ENCODE data around the gene ANKIB1.

ANKIB1 gene

DNA sequence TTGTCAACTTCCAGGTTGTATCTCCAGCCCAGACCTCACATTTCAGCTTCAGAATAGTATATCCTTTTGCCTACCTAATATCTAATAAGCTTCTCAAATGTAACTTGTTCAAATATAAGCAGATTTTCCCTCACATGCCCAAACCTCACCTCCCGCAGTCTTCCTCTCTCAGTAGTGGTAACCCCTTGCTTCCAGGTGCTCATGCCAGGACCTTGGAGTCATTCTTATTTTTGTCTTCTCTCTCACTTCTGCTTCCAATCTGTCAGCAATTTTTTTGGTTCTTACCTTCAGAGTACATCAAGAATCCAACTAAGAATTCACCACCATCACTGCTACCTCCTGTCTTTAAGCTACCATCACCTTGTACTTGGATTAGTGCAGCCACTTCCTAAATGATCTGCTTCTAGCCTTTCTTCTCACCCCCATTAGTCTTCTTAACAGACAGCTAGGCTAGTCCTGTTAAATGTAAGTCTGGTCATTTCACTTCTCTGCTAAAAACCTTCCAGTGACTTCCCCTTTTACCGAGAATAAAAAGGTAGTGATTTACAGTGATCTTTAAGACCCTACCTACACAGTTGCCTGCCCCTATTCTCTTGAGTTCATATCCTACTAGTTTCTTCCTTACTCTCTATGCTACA is 14.0 kb downstream of the ANKIB1 start:
- DNase-seq, result no peak
- in situ Hi-C loops (cut with HindIII; ENCODE audit: low pct_ligation_motif_present, low pct_unique_long_range_greater_than_20kb, low sequenced_read_pairs), result no loop called here

DNA sequence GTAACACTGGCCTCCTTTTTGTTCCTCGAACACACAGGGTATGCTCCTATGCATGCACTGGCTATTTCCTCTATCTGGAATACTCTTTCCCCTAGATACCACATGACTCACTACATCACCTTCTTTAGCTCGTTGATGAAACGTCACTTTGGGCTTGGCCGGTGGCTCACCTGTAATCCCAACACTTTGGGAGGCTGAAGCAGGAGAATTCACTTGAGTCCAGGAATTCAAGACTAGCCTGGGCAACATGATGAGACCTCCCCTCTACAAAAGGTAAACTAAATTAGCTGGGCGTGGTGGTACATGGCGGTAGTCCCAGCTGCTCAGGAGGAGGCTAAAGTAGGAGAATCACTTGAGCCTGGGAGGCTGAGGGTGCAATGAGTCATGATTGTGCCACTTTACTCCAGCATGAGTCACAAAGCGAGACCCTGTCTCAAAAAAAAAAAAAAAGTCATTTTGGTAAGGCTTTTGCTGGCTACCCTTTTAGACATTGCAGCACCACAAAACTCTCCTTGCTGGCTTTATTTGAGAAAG is 14.5 kb downstream of the ANKIB1 start:
- in situ Hi-C loops (cut with HindIII; ENCODE audit: low pct_ligation_motif_present, low pct_unique_long_range_greater_than_20kb, low sequenced_read_pairs), result no loop called here
- no peak for DNase-seq

DNA sequence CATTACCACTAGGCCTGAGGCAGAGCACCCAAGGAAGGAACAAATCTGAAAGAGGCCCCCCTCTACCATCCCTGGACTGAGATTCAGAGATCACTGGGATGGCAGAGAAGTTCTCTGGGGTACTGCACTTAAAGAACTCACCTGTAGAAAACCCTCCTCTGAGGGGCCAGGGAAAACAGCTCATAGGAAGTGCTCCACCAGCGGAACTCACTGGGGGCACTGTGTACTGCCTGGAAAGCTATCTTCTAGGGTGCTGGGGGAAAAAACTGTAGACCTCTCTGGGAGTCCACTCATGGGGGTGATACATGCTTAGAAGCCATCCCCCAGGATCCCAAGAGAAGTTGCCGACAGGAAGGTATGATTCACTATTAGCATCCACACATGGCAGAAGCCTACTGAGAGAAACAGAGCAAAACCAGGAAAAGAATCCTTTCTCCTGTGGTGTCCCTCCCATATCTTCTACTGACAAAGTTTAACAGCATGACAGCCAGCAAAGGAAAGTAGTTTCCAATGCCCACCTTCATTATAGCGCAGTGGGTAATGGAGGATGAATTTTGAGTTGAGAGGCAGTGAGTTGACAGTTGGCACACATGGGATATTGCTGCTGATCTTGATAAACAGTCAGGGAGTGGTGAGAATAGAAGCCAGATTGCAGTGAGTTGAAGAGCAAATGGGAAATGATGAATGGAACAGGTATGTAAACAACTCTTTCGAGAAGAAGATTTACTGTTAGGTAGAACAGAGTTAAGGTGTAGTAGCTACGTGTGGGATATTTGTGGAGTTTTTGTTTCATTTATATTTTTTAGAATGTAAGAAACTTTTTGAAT is 20.9 kb downstream of the ANKIB1 start:
- DNase-seq, result no peak
- in situ Hi-C loops (cut with HindIII; ENCODE audit: low pct_ligation_motif_present, low pct_unique_long_range_greater_than_20kb, low sequenced_read_pairs), result no loop called here

DNA sequence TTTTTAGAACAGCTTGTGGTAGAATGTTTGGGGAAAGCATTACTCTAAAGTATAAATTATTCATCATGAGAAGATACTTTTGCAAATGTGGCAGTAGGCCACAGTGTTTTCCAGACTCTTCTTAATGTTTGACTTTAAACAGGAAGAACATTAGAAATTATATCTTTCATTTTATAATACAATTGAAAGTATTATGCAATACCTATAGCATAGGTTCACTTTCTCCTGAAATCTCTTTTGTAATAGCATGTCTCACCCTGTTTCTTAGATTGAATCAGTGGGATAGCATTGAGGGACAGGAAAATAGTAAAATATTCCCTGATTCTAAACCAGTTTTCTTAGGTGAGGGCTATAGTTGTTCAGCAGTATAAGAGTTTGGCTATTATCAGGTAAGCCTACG is 23.1 kb downstream of the ANKIB1 start:
- in situ Hi-C loops (cut with HindIII; ENCODE audit: low pct_ligation_motif_present, low pct_unique_long_range_greater_than_20kb, low sequenced_read_pairs), result no loop called here
- no peak for DNase-seq

DNA sequence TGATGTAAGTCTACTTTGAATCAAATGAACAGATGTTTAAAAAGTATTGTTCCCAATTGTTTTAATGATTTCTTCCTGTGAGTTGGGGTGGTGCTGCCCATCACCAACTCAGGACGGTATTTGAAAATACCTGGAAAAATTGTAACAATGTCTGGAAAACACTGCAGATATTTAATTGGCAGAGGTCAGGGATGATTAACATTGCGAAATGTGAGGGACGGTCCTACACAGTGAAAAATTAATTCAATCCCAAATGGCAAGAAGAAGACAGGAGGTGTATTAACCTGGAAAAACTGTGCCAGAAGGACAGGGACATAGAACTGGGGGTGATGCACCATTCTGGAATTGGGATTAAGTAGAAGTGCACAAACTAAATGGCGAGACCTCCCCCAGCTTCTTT is 29.6 kb downstream of the ANKIB1 start:
- no peak for DNase-seq
- in situ Hi-C loops (cut with HindIII; ENCODE audit: low pct_ligation_motif_present, low pct_unique_long_range_greater_than_20kb, low sequenced_read_pairs), result no loop called here

DNA sequence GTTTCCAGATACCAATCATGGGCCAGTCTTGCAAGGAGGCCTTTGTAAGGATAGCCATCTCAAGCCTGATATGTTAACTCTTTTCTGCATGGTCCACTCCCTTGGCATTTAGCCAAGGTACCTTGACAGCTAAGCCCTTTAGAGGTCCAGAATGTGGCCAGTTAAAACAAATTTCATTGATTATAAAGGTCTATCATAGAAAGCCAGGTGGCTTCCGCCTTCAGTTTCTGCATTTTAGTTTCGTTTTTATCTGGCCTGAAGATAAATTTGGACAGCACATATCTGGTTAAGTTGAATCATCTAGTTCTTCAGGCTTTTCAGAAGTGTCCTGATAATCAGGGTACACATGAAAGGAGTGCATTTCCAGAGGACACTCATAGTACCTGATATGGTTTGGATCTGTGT is 30.7 kb downstream of the ANKIB1 start:
- DNase-seq, result no peak

DNA sequence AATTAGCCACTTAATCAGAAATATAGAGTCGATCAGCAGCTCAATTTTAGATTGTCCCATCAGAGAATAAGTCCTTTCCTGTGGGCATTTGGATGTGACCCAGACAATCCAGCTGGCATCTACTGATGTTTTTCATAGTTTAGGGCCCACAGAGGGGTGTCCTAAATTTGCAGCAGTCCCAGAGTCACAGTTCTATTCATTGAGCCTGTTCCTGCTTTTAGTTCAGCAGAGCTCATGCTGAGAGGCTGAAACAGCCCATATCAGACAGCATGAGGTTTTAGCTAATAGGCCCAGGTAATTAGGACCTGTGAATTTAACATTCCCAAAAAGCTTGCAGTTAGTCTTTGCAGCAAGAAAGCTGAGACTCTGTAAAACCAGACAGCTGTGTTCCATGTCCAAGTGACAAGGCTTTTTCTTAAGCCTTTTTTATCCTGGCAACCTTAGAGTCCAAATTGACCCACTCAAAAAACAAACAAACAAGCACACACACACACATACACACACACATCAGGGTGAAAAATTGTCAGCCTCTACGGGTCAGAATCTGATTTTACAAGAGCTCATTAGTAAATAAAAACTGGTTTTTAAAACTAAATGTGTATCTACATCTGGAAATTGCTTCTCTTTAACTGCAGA is 33.7 kb downstream of the ANKIB1 start:
- in situ Hi-C loops (cut with HindIII; ENCODE audit: low pct_ligation_motif_present, low pct_unique_long_range_greater_than_20kb, low sequenced_read_pairs), result no loop called here
- no peak for DNase-seq

More for the DNA sequence above, 30.7 kb downstream of the ANKIB1 start:
- in situ Hi-C loops (cut with HindIII; ENCODE audit: low pct_ligation_motif_present, low pct_unique_long_range_greater_than_20kb, low sequenced_read_pairs), result no loop called here

DNA sequence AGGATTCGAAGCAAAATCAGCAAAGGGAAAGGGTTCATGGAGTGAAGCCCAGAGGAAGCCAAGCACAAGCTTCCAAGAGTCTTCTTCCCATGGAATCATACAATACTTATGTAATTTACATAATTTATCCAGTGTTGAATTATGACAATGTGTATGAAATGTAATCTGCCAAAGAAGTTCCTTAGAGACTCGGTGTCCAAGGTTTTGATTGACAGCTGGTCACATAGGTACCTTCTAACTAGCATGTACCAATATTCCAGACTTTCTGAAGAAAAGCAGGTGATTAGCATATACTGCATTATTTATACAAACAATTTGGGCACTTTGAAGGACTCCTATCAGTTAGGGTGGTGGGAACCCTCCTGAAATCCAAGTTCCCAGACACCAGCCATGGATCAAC is 35.3 kb downstream of the ANKIB1 start:
- in situ Hi-C loops (cut with HindIII; ENCODE audit: low pct_ligation_motif_present, low pct_unique_long_range_greater_than_20kb, low sequenced_read_pairs), result no loop called here
- no peak for DNase-seq

DNA sequence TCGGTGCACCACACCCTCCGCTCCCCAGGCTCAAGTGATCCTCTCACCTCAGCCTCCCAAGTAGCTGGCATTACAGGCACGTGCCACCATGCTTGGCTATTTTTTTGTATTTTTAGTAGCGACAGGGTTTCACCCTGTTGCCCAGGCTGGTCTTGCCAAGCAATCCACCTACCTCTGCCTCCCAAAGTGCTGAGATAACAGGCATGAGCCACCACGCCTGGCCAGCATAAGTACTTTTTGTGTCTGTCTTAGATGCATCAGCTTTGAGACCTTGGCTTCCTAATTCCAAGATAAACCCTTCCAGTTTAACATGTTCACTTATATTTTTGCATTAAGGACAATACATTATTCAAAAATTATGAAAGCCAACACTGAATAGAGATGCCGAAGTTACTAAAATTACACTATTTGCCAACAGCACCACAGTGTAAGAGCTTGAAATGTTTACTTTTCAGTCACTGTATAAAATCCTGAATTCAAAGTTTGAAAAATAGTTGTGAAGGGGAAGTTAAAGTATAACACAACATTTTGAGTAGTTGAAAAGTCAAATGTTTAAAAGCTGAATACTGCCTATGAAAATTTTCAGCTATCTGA is 36.5 kb downstream of the ANKIB1 start:
- in situ Hi-C loops (cut with HindIII; ENCODE audit: low pct_ligation_motif_present, low pct_unique_long_range_greater_than_20kb, low sequenced_read_pairs), result no loop called here
- no peak for DNase-seq

DNA sequence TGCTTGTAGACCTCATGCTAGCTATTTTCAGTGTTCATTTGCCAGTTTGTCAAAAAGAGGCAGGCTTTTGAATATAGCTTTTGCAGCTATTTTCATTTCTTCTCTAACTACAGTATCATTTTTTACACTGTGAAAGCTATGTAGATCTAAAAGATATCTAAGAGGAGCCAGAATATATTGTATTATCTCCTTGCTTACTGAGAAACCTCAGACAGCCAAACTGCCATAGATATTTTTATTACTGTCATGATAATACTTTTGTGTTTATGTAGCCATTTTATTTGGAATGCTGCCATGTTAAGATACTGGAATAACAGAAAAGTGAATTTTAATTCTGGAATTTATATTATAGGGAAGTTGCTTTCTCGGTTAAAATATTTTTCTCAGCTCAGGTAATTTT is 37.2 kb downstream of the ANKIB1 start:
- in situ Hi-C loops (cut with HindIII; ENCODE audit: low pct_ligation_motif_present, low pct_unique_long_range_greater_than_20kb, low sequenced_read_pairs), result no loop called here
- no peak for DNase-seq

DNA sequence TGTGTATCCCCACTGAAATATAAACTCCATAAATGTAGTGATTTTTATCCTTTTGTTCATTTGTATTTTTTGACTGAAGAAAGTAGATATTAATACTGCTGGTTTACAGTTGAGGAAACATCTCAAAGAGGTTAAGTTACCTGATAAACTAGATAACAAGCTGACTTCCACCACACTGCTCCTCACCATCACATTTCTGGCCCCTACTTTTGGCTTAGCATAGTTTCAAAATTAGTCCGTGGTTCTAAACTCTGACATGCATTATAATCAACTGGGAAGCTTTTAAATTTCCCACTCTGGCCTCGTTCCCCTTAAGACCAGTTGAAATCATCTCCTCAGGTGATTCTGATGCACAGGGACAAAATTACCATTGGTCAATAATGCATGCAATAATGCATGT is 43.5 kb downstream of the ANKIB1 start:
- in situ Hi-C loops (cut with HindIII; ENCODE audit: low pct_ligation_motif_present, low pct_unique_long_range_greater_than_20kb, low sequenced_read_pairs), result no loop called here
- no peak for DNase-seq

DNA sequence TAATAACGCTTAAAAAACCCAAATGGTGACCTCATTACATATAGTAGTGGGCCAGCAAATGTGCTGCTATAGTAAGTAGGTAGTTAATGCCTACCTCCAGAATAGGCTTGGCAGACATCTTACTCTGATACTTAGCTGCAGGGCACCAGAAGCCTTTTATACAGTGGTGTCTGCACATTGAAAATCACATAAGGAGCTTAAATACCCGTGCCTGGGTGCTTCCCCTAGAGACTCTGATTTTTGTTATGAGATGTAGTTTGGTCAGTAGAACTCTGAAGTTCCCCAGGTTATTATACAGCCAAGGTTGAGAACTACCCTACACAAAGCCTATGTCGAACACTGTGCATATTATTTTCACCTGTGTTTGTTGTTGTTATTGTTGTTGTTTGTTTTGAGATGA is 47.2 kb downstream of the ANKIB1 start:
- in situ Hi-C loops (cut with HindIII; ENCODE audit: low pct_ligation_motif_present, low pct_unique_long_range_greater_than_20kb, low sequenced_read_pairs), result no loop called here
- DNase-seq, result peak; percentile 39

DNA sequence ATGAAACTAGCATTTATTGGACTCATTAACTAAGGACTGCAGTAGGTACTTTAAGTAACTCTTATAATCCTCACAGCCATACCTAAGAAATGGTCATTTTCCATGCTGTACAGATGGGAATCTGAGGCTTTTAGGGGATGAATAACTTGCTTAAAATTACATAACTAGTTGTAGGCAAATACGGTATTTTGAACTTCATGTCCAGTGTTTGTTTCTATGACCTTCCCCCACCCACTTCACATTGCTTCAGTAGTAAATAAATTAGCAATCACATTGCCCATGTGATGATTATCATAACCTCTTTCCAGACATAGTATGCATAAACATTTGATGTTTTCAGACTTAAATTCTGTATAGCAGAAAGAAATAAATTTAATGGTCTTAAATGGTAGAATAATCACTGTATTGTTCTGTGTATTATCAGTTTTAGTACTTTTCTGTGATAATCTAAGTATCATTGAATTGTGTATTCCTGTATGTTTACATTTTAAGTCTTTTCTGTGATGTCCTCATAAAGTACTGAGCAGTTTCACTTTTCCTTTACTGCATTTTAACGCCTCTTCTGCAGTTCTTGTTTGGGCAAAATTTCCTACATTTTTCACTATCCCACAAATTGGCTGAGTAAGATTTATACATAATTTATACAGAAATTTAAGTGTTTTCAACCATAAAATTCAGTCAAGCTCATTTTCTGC is 48.3 kb downstream of the ANKIB1 start:
- peak; percentile 52 for DNase-seq
- in situ Hi-C loops (cut with HindIII; ENCODE audit: low pct_ligation_motif_present, low pct_unique_long_range_greater_than_20kb, low sequenced_read_pairs), result no loop called here

DNA sequence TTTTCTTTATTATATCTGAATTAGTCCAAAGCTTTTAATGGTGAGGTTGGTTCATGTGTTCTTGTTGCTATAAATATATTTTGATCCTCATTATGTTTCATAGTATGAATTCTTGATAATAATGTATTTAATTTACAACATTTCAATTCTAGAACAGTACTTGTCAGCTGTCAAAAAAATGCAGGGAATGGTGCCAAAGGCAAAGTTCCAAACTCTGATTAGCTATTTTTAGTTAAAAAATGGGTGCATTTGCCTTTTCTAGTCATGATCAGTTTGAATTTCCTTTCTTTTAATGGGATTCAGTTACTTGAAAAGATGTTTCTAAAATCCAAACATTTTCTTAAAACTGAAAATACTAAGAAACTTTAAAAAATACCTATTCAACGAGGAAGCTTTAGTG is 49.6 kb downstream of the ANKIB1 start:
- no peak for DNase-seq
- in situ Hi-C loops (cut with HindIII; ENCODE audit: low pct_ligation_motif_present, low pct_unique_long_range_greater_than_20kb, low sequenced_read_pairs), result no loop called here

DNA sequence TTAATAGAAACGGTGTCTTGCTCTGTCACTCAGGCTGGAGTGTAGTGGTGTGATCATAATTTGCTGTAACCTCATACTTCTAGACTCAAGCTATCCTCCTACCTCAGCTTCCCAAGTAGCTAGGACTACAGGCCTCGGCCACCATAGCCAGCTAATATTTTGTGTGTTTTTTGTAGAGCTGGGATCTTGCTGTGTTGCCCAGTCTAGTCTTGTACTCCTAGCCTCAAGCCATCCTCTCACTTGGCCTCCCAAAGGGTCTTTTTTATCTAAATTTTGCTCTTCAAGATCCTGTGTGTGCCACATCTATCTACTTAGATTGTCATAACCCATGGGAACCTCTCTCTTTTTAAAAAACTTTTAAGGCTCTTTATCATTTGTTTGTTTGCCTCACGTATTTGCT is 50.5 kb downstream of the ANKIB1 start:
- DNase-seq, result no peak
- in situ Hi-C loops (cut with HindIII; ENCODE audit: low pct_ligation_motif_present, low pct_unique_long_range_greater_than_20kb, low sequenced_read_pairs), result no loop called here

DNA sequence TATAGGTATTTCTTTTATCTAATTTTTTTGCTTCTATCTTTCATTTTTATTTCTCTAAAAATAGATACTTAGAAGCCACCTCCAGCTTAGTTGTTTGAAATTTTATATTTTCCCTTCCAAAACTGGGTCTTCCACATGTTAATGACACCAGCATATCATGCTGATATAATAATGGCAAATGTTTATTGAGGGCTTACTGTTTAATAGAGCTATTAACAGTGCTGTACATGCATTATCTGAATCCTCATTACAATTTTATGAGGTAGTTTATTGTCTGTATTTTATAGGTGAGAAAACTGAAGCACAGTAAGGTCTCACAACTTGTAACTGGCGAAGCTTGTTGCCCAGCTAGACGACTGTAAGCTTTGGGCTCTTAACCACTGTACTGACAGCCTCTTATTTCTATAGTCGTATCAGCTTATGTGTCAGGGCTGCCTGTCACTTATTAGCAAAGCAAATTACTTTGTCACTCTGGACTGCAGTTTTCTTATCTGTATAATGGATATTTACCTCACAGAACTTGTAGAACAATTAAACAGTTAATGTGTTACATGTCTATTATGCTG is 51.2 kb downstream of the ANKIB1 start:
- no peak for DNase-seq
- in situ Hi-C loops (cut with HindIII; ENCODE audit: low pct_ligation_motif_present, low pct_unique_long_range_greater_than_20kb, low sequenced_read_pairs), result no loop called here

DNA sequence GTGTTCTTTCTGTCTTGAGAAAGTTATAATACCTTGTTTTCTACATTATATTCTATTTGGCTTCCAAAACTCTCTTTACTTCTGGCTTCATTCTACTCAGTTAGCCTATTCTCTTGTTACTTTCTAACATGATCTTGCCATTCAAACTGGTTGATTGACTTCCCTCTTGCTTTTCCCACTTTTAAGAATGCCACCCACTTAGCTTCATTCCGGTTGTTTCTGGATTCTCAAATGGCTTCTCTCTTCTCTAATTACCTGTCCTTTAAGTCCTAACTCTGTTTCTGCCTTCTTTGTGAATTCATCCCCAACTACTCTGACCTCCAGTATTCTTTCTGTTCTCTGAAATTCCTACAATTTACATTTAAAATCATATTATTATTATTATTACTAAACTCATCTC is 52.0 kb downstream of the ANKIB1 start:
- in situ Hi-C loops (cut with HindIII; ENCODE audit: low pct_ligation_motif_present, low pct_unique_long_range_greater_than_20kb, low sequenced_read_pairs), result no loop called here
- no peak for DNase-seq

DNA sequence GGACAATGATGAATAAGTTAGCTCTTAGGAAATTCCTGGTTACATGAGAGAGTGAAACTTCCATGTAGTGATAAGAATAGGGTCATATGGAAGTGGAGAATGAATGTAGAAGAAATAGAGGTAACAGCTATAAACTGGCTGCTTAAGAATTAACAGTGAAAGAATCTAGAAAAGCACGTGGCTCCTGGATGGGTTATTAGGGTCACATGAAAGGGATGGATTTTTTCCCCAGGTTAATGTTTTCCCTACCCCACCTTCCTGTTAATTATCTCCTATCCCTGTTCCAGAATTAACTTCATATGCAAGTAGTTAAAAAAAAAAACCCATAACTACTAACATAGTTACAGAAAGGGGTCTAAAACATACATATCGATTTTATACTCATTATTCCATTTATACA is 58.0 kb downstream of the ANKIB1 start:
- in situ Hi-C loops (cut with HindIII; ENCODE audit: low pct_ligation_motif_present, low pct_unique_long_range_greater_than_20kb, low sequenced_read_pairs), result no loop called here
- DNase-seq, result no peak
